GM08714 (cell line): ENCODE results near the gene SLC12A5.
"Not testable (repeated sequence)": the region's sequence is repeated elsewhere in the genome, so short reads cannot be mapped to it uniquely, and the experiment has no call there.

Source experiments
- H3K4me3 ChIP-seq: fragments of 200-500 bp; sonication (Bioruptor generic); 2 replicates; pipeline ENCODE4 v1.5.1; 2014; ENCODE audit warnings: mild to moderate bottlenecking, low read length, inconsistent platforms
- ZNF274 ChIP-seq: IDR thresholded peaks from 2 replicates; pipeline ENCODE4 v1.6.1; 2012; ENCODE audit warnings: mild to moderate bottlenecking, low read depth, low read length

SLC12A5 gene

GRCh38 chr20:46028772-46029371, at the start of gene SLC12A5:
Gene SLC12A5 (plus strand): TSS chr20:46029215. CDS start chr20:46029345, 130 bp downstream.
- no peak within 1 kb of the TSS for H3K4me3 ChIP-seq

GRCh38 chr20:45981261-45981660, 47.8 kb upstream of the SLC12A5 start:
- H3K4me3 ChIP-seq: no peak overlapping the region
- no peak for TF ChIP-seq ZNF274

More at GRCh38 chr20:46028772-46029371, at the start of gene SLC12A5:
- TF ChIP-seq ZNF274: no peak

- H3K4me3 ChIP-seq: no peak overlapping the region
- TF ChIP-seq ZNF274: no peak
Measured at GRCh38 chr20:45983279-45983743, 45.7 kb upstream of the SLC12A5 start.

- H3K4me3 ChIP-seq: no peak overlapping the region
- TF ChIP-seq ZNF274: no peak
Measured at GRCh38 chr20:45985573-45985972, 43.4 kb upstream of the SLC12A5 start.

GRCh38 chr20:45987108-45987780, 41.8 kb upstream of the SLC12A5 start:
- H3K4me3 ChIP-seq: no peak overlapping the region
- TF ChIP-seq ZNF274: no peak

- not testable (repeated sequence) for H3K4me3 ChIP-seq
Measured at GRCh38 chr20:45988830-45989229, 40.2 kb upstream of the SLC12A5 start.

GRCh38 chr20:45991616-45992015, 37.4 kb upstream of the SLC12A5 start:
- H3K4me3 ChIP-seq: no peak overlapping the region

GRCh38 chr20:45993197-45993951, 35.6 kb upstream of the SLC12A5 start:
- no peak for TF ChIP-seq ZNF274

More at GRCh38 chr20:45991616-45992015, 37.4 kb upstream of the SLC12A5 start:
- no peak for TF ChIP-seq ZNF274

GRCh38 chr20:45994761-45995493, 34.1 kb upstream of the SLC12A5 start:
- TF ChIP-seq ZNF274: no peak
- no peak overlapping the region for H3K4me3 ChIP-seq

More at GRCh38 chr20:45993197-45993951, 35.6 kb upstream of the SLC12A5 start:
- H3K4me3 ChIP-seq: no peak overlapping the region

- H3K4me3 ChIP-seq: not testable (repeated sequence)
Measured at GRCh38 chr20:45995495-45996097, 33.4 kb upstream of the SLC12A5 start.

GRCh38 chr20:45997187-45997586, 31.8 kb upstream of the SLC12A5 start:
- no peak overlapping the region for H3K4me3 ChIP-seq
- TF ChIP-seq ZNF274: no peak

- no peak for TF ChIP-seq ZNF274
- H3K4me3 ChIP-seq: no peak overlapping the region
Measured at GRCh38 chr20:45998337-45998736, 30.7 kb upstream of the SLC12A5 start.

- H3K4me3 ChIP-seq: no peak overlapping the region
- no peak for TF ChIP-seq ZNF274
Measured at GRCh38 chr20:45998761-45999160, 30.3 kb upstream of the SLC12A5 start.
